NOMO-1 treated with dmso at 0.1 percent for 144 hours (cell line): ENCODE measurements around the gene RIGI.
A peak's percentile ranks its signal among the peaks of the same experiment; 100 is the strongest.
"Not testable (repeated sequence)": the region's sequence is repeated elsewhere in the genome, so short reads cannot be mapped to it uniquely, and the experiment has no call there.

Experiments
- DNase-seq: peaks from one replicate; lab custom pipeline; 2025; ENCODE audit not compliant: unreplicated experiment; lab: John Stamatoyannopoulos, UW

The RIGI gene

GRCh38 chr9:32533336-32533735 lies 7.3 kb upstream of the RIGI start:
- DNase-seq = no peak

GRCh38 chr9:32526707-32527048 lies 682 bp upstream of the RIGI start:
- no peak for DNase-seq

DNA sequence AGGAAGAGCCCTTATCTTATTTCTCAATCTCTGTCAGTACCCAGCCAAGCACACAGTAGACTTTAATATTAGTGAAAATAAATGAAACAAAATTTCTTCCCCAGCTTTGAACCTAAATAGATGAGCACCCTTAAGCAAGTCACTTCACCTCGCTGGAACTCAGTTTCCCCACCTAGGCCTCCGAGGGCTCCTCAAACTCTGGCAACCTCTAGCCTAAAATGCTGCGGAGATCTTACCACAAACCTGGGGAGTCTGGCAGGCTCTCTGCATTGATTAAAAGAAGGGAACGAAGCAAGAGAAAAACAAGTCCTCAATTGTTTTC lies 326 bp downstream of the RIGI start:
- no peak for DNase-seq

- peak; percentile 12 for DNase-seq
Observed at GRCh38 chr9:32524892-32525708, 896 bp downstream of the RIGI start.

DNA sequence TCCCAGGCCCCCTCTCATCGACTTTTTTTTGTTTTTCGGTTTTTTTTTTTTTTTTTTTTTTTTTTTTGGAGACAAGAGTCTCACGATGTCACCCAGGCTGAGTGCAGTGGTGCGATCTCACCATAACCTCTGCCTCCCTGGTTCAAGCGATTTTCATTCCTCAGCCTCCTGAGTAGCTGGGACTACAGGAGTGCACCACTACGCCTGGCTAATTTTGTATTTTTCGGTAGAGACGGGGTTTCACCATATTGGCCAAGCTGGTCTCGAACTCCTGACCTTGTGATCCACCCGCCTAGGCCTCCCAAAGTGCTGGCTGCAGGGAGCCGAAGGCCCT lies 1.5 kb downstream of the RIGI start:
- not testable (repeated sequence) for DNase-seq

DNA sequence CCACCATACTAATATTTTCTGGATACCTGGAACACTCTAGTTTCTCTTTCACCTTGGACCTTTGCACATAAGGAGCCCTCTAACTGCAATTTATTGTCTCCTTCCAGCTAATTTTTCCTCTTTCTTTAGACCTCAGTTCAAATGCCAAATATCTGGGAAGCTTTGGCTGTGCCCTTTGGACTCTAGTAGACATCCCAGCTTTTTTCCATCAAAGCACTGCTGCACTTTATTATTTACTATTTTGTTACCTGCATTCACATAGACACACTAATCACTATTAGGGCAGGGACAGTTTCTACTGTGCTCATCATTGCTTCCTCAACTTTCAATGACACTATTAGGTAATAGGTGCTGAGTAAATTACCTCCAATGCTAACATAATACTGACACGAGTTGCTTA lies 2.1 kb downstream of the RIGI start:
- no peak for DNase-seq

- no peak for DNase-seq
Observed at GRCh38 chr9:32518276-32518675, 7.7 kb downstream of the RIGI start.

DNA sequence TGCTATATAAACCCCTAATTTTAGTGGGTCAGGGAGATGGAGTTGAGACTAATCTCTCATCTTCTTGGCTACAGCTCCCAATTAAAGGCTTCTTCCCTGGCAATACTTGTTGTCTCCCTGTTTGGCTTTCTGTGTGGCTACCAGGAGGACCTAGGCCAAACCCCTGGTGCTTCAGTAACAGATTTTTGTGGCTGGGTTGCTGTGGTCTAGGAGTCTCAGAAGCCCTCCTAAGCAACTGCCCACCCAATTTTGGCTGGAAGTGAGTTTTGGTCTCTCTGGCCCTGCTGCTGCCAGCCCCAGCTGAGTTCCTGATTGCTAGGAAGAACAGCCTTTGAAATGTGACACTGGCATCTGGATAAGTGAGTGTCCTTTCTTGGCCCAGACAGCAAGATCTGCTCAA lies 9.8 kb downstream of the RIGI start:
- DNase-seq = no peak

DNA sequence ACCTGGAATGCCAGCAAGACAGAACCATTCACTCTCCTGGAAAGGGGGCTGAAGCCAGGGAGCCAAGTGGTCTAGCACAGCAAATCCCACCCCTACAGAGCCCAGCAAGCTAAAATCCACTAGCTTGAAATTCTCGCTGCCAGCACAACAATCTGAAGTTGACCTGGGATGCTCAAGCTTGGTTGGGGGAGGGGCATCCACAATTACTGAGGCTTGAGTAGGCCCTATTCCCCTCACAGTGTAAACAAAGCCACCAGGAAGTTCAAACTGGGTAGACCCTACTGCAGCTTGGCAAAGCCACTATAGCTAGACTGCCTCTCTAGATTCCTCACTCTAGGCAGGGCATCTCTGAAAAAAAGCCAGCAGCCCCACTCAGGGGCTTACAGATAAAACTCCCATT lies 17.3 kb downstream of the RIGI start:
- DNase-seq = no peak

- DNase-seq = no peak
Observed at GRCh38 chr9:32503008-32503407, 23.0 kb downstream of the RIGI start.

DNA sequence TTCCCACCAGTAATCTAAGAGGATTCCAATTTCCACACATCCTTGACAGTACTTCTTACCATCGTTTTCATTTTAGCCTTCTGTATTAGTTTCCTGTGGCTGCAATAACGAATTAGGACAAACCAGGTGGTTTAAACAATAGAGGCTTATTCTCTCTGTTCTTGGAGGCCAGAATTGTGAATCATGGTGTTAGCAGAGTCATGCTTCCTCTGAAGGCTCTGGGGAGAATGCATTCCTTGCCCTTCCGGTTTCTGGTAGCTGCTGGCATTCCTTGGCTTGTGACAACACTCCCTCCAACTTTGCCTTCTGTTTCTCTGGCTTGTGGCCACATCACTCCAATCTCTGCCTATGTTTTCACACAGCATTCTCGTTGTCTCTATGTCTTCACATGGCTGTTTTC lies 23.5 kb downstream of the RIGI start:
- DNase-seq = no peak

- no peak for DNase-seq
Observed at GRCh38 chr9:32501868-32502267, 24.1 kb downstream of the RIGI start.

GRCh38 chr9:32500768-32501167 lies 25.2 kb downstream of the RIGI start:
- DNase-seq = no peak

DNA sequence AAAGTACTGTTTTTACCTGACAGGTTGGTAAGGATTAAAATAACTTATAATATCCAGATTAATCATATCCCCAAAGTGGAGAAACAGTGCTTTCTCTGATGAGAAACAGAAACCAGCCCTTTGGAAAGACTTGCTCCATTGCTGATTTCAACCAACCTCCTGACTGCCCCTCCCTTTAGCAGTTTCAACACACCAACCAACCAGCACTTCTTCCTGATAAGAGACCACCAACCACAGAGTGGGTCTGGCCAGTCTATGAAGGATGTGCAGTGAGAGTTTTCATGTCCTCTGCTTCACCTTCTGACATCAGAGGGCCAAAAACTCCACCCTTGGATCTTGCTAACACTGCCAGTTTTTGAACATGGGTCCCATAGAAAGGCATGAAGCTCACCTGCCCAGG lies 28.1 kb downstream of the RIGI start:
- DNase-seq = no peak

DNA sequence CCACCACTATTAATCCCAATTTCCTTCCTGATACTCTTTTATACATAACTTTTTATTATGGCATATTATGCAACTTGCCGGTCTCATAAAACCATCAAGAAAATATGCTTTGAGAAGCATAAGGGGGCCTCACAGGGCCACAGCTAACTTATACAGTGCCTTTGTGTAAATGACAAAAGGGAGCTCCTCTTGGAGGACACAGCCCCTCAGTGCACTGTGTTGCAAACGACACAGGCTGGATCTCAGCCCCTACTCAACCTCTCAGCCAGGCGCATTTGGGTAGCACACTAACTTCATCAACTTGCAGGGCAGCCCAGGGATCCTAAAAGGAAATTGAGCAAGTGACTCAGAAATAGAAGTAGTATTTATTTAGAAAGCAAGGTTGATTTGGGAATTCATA lies 35.4 kb downstream of the RIGI start:
- no peak for DNase-seq

GRCh38 chr9:32487981-32488380 lies 38.0 kb downstream of the RIGI start:
- DNase-seq = no peak

DNA sequence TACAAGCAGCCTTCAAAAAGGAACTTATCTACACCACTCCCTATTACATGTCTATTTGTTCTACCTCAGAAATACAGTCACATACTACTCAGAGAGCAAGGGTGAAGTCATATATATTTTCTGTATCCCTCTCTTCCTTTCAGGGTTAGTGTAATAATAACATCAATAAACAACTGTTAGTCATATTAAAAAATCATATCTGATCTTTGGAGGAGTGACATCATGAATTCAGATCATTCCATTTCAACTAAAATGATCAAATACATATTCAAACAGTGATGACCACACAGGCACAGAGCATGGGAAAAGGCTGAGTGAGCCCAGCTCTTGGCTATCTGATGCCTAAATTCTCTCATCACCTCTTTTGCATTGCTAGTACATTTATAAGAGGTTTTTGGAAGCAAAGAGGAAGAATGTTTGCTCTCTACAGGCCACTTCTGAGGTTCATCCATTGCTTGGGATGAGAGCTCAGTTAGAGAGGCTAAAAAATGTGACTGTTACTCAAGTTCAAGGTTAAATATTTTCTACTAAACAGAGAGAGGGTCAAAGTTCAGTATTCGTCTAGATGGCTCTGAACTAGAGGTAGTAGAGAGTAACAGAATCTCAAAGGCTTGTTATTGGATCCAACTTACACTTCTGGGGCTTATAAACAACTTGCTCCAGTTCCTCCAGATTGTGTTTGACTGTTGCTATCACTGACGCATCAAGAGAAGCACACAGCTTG lies 39.0 kb downstream of the RIGI start:
- DNase-seq = no peak

DNA sequence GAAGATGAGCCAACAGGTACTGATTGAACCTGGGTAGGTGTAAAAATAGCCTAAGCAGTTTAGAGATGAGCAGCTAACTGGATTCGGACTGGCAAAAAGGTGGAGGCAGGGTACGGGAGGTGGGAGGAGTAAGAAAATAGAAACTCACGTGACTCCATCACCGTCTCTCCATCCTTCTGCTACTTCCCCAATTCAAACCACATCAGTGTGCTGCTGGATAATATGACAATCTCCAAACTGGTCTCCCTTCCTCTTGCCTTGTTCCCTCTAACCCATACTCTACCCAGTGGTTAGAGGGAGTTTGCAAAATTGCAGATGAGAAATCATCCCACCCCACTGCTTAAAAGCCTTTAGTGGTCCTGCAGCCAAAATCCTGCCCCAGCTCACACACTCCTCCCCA lies 42.7 kb downstream of the RIGI start:
- DNase-seq = no peak
